ENCODE data around the gene MRPS6.

GRCh38 chr21:34100337-34100736 is 27.0 kb downstream of the MRPS6 start:
- TF ChIP-seq, protein P1, sequence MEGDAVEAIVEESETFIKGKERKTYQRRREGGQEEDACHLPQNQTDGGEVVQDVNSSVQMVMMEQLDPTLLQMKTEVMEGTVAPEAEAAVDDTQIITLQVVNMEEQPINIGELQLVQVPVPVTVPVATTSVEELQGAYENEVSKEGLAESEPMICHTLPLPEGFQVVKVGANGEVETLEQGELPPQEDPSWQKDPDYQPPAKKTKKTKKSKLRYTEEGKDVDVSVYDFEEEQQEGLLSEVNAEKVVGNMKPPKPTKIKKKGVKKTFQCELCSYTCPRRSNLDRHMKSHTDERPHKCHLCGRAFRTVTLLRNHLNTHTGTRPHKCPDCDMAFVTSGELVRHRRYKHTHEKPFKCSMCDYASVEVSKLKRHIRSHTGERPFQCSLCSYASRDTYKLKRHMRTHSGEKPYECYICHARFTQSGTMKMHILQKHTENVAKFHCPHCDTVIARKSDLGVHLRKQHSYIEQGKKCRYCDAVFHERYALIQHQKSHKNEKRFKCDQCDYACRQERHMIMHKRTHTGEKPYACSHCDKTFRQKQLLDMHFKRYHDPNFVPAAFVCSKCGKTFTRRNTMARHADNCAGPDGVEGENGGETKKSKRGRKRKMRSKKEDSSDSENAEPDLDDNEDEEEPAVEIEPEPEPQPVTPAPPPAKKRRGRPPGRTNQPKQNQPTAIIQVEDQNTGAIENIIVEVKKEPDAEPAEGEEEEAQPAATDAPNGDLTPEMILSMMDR (IDR thresholded peaks at IDR 0.05), result no peak
- no peak for TF ChIP-seq POLR2AphosphoS5 (IDR thresholded peaks at IDR 0.05)
